ENCODE results near the gene FBXO40. TPM values are rescaled to one million over a fixed set of nuclear protein-coding genes. Genes with fewer than 3 reads are reported as not detected.

The FBXO40 gene
- total RNA-seq, 1 experiment from 2014 or later, result not detected

DNA sequence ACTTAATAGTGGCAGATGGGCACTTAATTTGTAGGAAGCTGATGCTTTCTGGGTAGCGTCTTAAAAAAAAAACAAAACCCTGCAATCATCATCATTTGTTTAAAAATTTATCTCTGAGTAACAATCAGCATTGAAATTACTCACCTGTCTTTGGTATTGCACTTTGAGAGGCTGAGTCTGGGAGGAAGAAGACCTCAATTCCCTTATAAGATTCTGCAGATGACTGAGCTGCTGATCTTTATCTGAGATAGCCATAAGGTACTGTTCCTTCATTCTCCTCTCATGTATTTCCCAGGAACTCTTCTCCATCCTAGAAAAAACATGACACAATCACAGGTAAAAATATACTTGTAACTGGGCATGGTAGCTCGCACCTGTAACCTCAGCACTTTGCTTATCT is 84.0 kb downstream of the FBXO40 start:
- no peak for TF ChIP-seq CTCF (conservative IDR thresholded peaks at IDR 0.05; ENCODE audit: low read depth, low read length)
- TF ChIP-seq EZH2phosphoT487 (IDR thresholded peaks at IDR 0.05; ENCODE audit: borderline replicate concordance, low read length), result no peak
- no peak for TF ChIP-seq EZH2 (IDR thresholded peaks at IDR 0.05; ENCODE audit: low read length, unreplicated experiment)
- Histone ChIP-seq H3K4me2 (ENCODE audit: low read length) (no peak overlapping the region), H3K27me3 (ENCODE audit: low read length) (no peaks in the 10 kb centered on the region), H3K9me2 (replicated peaks; ENCODE audit: low read length) (no peaks in the 10 kb centered on the region), H3K36me3 (ENCODE audit: low read depth, low read length) (peaks cover 64% of the 10 kb centered on the region), H2AFZ (ENCODE audit: low read length) (no peak overlapping the region), H3F3A (ENCODE audit: low read length, unreplicated experiment) (no peaks in the 10 kb centered on the region), H3K4me3 (ENCODE audit: low read length) (no peak overlapping the region), H3K4me1 (ENCODE audit: insufficient read depth, low read length) (no peaks in the 10 kb centered on the region), H3K27ac (ENCODE audit: low read length) (no peak overlapping the region), H3K79me2 (ENCODE audit: low read length) (no peaks in the 10 kb centered on the region), H3K9me3 (ENCODE audit: low read length) (no peaks in the 10 kb centered on the region), H3K9ac (ENCODE audit: low read length) (no peak overlapping the region), H4K20me1 (ENCODE audit: low read length) (no peaks in the 10 kb centered on the region)
- ATAC-seq (no peak), DNase-seq (no peak)
- intact Hi-C loops (cut with micrococcal nuclease), result no loop called here
- BruUV-seq (replicated peaks), result no TSS peak
- POLR2A ChIA-PET (ENCODE audit: unreplicated experiment), result no interaction called here
- CTCF ChIA-PET, result no interaction called here

Other genes with a start within 250 kb of the FBXO40 start
- 9.6 and 22.2 TPM in 2 replicates for gene POLQ, start 47.4 kb upstream of the FBXO40 start, total RNA-seq (2014; rRNA removed)
- gene ARGFX, start 25.4 kb upstream of the FBXO40 start, total RNA-seq (2014; rRNA removed), result not detected in 2 replicates
- 3.7 and 5.8 TPM in 2 replicates for gene HCLS1, start 67.5 kb downstream of the FBXO40 start, total RNA-seq (2014; rRNA removed)
- gene GOLGB1, start 156.4 kb downstream of the FBXO40 start, total RNA-seq (2014; rRNA removed), result 30.2 and 31.6 TPM in 2 replicates
- 29.0 and 29.3 TPM in 2 replicates for gene IQCB1, start 241.7 kb downstream of the FBXO40 start, total RNA-seq (2014; rRNA removed)
- gene EAF2, start 241.8 kb downstream of the FBXO40 start, total RNA-seq (2014; rRNA removed), result 2.8 and 8.6 TPM in 2 replicates

All from PC-3 (cell line).